Measurements from ENCODE around the gene PBX4.

The PBX4 gene

GRCh38 chr19:19587771-19588170 lies 30.7 kb downstream of the PBX4 start:
- no peak for DNase-seq

GRCh38 chr19:19584356-19584755 lies 34.1 kb downstream of the PBX4 start:
- no peak for DNase-seq

DNA sequence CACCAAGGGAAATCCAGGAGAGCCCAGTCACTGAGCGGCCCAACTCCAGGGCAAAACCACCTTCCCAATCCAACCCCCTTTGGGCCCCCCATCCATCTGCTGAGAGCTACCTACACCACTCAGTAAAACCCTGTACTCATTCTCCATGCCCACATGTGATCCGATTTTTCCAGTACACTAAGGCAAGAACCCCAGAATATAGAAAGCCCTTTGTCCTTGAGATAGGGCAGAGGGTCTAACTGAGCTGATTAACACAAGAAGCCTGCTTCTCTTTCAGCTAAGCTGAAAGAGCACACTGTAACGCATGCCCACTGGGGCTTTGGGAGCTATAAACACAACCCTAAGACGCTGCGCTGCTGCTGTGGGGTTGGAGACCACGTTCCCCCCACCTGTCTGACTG lies 36.0 kb downstream of the PBX4 start:
- no peak for DNase-seq

DNA sequence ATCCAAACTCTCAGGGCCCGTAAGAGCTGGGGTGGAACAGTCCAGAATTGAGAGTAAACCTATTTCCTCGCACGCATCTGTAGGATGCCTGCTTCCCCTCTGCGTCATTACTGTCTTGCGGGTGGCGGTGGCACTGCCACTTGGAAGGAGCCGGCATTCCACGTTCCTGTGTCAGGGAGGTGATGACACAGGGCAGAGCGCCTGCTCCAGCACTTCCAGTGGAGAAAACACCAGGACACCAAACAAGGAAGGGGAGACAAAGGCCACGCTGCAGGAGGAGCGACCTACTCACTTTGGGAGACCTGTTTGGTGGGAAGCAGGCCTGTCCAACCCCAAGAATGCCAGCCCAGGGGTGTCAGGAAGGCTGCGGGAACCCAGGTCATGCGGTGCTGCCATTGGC lies 37.1 kb downstream of the PBX4 start:
- no peak for DNase-seq

GRCh38 chr19:19580418-19580817 lies 38.1 kb downstream of the PBX4 start:
- no peak for DNase-seq

DNA sequence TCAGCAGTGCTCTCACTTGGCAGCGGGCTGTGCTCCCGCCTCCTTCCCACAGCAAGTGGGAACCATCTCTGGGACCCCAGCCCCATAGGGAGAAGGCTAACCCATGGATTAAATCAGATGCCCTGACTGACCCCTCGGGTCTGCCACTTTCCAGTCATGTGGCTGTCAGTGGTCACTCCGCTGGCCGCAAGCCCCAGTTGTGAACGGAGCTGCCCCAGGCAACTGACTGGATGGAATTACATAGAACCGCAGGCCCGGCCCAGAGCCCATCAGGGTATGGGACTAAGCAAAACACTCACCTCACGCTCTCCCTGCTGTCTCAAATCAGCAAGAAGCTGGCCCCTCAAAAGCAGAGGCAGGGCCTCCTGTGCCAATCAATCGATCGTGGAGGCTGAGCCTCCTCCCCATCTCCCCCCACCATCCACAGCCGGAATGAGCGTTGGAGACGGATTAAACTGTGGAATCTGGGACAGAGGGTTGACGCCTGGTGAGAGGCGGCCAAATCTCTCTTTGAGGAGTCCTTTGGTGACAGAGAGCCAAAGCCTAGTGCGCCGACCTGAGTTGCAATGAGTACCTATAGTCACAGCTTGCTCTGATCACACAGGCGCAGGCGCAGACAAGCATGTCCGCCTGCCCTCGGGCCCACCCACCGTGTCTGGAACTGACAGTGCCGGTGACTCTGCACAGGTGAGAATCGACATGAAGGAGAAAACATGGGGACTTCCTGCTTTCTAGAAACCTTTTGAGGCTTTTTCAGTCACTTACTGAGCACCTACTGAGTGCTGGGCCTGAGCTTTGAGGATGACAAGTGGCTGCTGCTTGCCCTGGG lies 38.7 kb downstream of the PBX4 start:
- DNase-seq = no peak

DNA sequence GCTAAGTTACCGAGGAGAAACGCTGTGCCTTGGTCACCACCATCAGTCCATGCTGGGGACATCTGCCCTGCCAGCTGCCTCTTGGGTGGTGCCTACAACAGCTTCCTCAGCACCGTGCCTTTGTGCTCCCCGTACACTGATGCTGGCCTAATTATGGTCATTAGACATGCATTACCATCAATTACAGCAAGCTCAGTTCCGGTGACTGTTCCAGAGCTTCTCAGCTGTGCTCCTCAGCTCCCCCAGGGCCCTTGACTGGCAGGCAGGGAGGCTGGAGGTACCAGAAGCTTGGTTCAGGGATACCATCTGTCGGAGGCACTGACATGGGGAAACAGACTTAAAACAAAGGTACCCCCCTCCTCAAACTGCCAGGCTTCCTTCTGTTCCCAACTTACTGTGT lies 40.2 kb downstream of the PBX4 start:
- no peak for DNase-seq

DNA sequence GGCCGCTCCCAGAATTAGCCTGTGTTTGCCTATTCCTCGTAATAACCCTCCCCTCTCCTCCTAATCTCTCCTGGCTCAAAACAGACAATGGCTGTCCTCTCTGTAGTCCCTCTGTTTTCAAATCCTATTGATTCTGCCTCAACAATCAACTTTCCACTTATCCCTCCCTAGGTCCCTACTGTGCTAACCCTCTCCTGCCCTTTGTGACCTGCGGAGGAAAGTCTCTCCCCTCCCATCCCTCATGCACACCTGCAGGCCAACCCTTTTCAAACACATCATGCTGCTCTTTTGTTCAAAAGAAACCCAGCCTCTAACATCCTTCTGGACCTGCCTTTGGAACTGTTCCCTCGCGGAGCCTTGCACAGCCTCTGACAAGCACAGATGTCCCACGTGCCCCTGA lies 43.1 kb downstream of the PBX4 start:
- DNase-seq = no peak

GRCh38 chr19:19571071-19571786 lies 47.3 kb downstream of the PBX4 start:
- DNase-seq = no peak

- DNase-seq = no peak
Measured at GRCh38 chr19:19570571-19570970, 47.9 kb downstream of the PBX4 start.

DNA sequence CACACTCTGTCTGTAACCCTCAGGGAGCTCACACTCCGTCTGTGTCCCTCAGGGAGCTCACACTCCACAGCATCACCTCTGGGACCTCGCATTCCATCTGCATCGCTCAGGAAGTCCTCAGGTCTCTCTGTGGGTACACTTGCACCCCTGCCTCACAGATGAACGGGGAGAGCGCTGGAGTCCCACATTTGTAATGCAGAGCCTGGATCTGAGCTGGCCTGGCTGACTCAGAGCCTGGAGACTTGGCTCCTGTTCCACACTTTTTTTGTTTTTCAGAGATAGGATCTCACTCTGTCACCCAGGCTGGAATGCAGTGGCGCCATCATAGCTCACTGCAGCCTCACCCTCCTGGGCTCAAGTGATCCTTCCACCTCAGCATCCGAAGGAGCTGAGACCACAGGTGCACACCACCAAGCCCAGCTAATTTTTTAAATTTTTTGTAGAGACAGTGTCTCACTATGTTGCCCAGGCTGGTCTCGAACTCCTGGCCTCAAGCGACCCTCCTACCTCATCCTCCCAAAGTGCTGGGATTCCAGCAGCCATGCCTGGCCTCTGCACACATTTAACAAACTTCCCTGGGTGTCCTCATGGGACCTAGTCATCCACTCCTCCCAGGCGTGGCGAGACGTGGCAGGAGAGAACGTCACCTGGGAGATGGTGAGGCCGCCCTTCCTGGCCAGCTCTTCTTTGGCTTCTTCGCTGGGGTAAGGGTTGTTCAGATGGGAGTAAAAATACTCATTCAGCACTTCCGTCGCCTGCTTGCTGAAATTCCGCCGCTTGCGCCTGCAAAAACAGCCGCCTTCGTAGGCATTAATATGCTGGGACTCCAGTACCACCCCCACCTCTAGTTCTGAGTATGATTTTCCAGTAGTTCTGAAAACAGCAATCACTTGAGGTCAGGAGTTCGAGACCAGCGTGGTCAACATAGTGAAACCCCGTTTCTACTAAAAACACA lies 49.4 kb downstream of the PBX4 start:
- DNase-seq = no peak

DNA sequence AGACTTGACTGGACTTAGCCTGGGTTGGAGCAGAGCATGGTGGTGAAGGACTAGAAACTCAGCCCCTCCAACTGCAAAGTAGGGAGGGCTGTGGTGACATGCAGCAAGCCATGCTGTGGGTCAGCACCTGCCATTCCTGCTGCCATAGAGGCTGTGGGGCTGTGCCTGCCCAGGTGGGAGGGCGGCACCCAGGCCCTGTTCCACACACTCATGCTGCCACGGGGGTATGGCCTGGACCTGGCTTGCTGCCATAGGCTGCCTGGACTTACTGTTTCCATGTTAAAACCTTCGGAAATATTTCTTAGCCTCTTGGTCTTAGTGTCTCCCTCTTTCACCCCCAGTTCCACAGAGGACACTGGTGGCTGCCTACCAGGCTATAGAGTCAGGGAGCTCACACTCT lies 51.1 kb downstream of the PBX4 start:
- DNase-seq = no peak

- no peak for DNase-seq
Measured at GRCh38 chr19:19566306-19566705, 52.2 kb downstream of the PBX4 start.

DNA sequence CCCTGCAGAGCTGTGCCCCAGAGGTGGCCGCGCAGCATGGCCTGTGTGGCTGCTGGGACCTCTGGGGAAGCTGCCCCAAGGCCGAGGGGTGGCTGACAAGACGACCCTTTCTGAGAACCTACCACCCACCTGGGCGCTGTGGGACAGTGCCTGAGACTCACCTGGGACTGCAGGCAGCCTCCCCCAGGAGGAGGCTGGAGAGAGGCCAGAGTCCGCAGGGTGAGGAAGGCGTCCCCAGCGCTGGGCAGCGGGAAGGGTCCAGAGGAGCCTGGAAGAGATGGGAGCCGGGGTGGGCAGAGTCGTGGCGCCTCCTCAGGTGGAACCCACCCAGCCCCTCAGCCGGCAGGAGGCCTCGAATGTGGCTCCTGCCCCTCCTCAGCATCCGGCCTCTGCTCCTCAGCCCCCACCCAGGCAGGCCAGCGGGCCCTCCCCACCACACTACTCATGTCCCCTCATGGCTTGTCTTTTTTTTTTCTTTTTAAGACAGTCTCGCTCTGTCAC lies 55.1 kb downstream of the PBX4 start:
- no peak for DNase-seq

DNA sequence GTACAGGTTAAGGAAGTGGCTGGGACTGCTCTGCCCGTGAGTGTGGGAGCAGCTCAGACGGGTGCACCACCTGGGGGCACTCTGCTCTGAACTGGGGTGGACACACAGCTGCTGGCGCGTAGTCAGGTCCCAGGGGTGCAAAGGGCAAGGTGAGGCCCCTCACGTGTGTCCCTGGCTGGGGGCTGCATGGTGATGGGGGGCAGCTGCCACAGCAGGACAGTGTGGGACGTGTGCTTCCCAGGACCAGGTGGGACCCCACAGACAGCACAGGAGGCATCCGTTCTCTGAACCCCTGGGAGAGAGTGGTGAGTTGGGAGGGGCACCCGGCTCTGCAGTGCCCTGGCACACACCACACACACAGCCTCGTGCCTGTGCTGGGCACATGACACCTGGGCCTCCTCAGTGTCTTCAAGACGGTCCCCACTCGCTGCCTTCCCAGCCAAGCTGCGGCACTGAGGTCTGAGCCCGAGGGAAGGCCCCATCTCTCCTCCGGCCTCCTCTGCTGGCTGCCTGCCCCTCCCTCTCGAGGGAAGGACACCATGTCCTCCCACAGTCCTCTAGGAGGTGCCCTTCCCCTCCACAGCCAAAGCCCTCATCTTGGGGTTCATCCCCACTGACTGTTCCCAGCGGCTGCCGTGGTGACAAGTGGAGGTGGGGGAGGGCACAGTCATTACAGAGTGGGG lies 55.7 kb downstream of the PBX4 start:
- peak; percentile 28 to 42 for DNase-seq

- DNase-seq = no peak
Measured at GRCh38 chr19:19561946-19562664, 56.4 kb downstream of the PBX4 start.

DNA sequence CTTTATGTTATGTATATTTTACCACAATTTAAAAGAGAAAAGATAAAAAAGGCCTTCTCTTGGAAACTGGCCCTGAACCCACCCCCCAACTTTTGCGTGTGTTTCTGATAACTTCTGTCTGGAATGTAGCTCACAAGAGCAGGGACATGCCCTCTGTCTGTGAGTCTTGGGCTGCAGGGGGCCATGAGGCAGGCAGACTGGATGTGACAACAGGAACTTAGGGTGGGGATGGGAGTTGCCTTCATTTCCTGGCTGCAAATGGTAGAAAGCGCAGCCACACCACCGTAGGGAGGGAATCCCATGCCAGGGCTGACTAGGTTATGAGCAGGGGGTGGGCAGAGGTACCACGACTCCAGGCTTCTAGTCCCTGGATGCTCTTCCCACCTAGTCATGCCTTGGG lies 58.6 kb downstream of the PBX4 start:
- DNase-seq = no peak

GRCh38 chr19:19558636-19559035 lies 59.9 kb downstream of the PBX4 start:
- no peak for DNase-seq

DNA sequence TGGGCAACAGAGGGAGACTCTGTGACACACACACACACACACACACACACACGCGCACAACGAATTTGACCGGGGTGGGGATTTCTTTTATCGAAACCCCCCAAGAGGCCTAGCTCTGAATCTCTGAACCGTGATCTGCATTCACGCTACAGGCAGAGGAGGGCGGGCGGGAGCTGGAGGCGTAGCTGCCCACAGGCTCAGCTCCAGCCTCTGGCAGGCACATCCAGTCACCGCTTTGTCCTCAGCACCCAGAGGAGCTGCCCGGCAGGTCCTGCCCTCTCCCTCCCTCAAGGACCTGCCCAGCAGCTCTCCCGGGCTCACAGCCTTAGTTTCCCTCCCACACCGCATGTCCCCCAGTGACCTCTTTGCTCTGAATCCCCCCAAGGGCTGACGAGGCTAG lies 60.4 kb downstream of the PBX4 start:
- no peak for DNase-seq

GRCh38 chr19:19554074-19555023 lies 64.1 kb downstream of the PBX4 start:
- peak; percentile 39 to 44 for DNase-seq

GRCh38 chr19:19553670-19554069 lies 64.8 kb downstream of the PBX4 start:
- DNase-seq = no peak

Measured in activated CD4-positive, alpha-beta T cell treated with anti-CD3 and anti-CD28 coated beads, Interleukin-2, amount 50 U/mL, for 4 hours (primary cell).